HL-60 (cell line): Measurements from ENCODE around the gene VWA8.

Source experiments
- CTCF ChIP-seq: IDR thresholded peaks from one replicate; pipeline ENCODE4 v1.5.1; 2011; ENCODE audit warnings: low read length, control low read depth, inconsistent platforms; ENCODE audit not compliant: insufficient read depth
- GABPA ChIP-seq: IDR thresholded peaks from 2 replicates; pipeline ENCODE4 v1.6.1; 2012; ENCODE audit warnings: low read depth
- POLR2AphosphoS5 ChIP-seq: IDR thresholded peaks from 2 replicates; pipeline ENCODE4 v1.6.1; 2012; ENCODE audit warnings: low read depth
- REST ChIP-seq: IDR thresholded peaks from 2 replicates; pipeline ENCODE4 v1.6.1; 2012; ENCODE audit warnings: low read depth; ENCODE audit not compliant: insufficient replicate concordance
- SPI1 ChIP-seq: IDR thresholded peaks from 2 replicates; pipeline ENCODE4 v1.6.1; 2012; ENCODE audit warnings: low read depth, mild to moderate bottlenecking, borderline replicate concordance

GRCh38 chr13:41914552-41914951 is 46.4 kb downstream of the VWA8 start:
- TF ChIP-seq CTCF (no peak), REST (no peak), GABPA (no peak), POLR2AphosphoS5 (no peak), SPI1 (no peak)
